MM.1S (cell line): ENCODE measurements around the gene CDC5L.

Experiments used
- DNase-seq: peaks from one replicate; pipeline ENCODE4 v3.0.0-alpha.2; 2015
- H2AFZ ChIP-seq: fragments of 300-600 bp; sonication (generic); 2 replicates; pipeline ENCODE4 v1.6.0; 2016; ENCODE audit warnings: antibody characterized with exemption, low read length
- H3F3A ChIP-seq: fragments of 300-600 bp; sonication (generic); 2 replicates; pipeline ENCODE4 v1.6.1; 2016; ENCODE audit warnings: mild to moderate bottlenecking, antibody characterized with exemption, low read length, moderate library complexity, mixed read lengths; ENCODE audit not compliant: insufficient read depth
- H3K27ac ChIP-seq: fragments of 300-600 bp; sonication (generic); 2 replicates; pipeline ENCODE4 v1.5.1; 2016; ENCODE audit warnings: mild to moderate bottlenecking, low read length
- H3K27me3 ChIP-seq: fragments of 300-600 bp; sonication (generic); replicated peaks from 2 replicates; pipeline ENCODE4 v1.6.0; 2016; ENCODE audit warnings: low read length; ENCODE audit not compliant: insufficient read depth
- H3K36me3 ChIP-seq: fragments of 300-600 bp; sonication (generic); replicated peaks from 2 replicates; pipeline ENCODE4 v1.6.1; 2016; ENCODE audit warnings: mild to moderate bottlenecking, low read length, mixed read lengths; ENCODE audit not compliant: insufficient read depth
- H3K4me1 ChIP-seq: fragments of 300-600 bp; sonication (generic); 2 replicates; pipeline ENCODE4 v1.6.1; 2016; ENCODE audit warnings: low read length, mixed read lengths
- H3K4me2 ChIP-seq: fragments of 300-600 bp; sonication (generic); 2 replicates; pipeline ENCODE4 v1.6.0; 2016; ENCODE audit warnings: low read depth, low read length
- H3K4me3 ChIP-seq: fragments of 300-600 bp; sonication (generic); 2 replicates; pipeline ENCODE4 v1.5.1; 2016; ENCODE audit warnings: low read length, mixed read lengths
- H3K79me2 ChIP-seq: fragments of 300-600 bp; sonication (generic); 2 replicates; pipeline ENCODE4 v1.6.1; 2016; ENCODE audit warnings: mixed run types, low read length, mixed read lengths
- H3K9ac ChIP-seq: fragments of 300-600 bp; sonication (generic); 2 replicates; pipeline ENCODE4 v1.6.1; 2016; ENCODE audit warnings: low read length, mixed read lengths
- H3K9me2 ChIP-seq: fragments of 300-600 bp; sonication (generic); replicated peaks from 2 replicates; pipeline ENCODE4 v1.6.1; 2016; ENCODE audit warnings: mild to moderate bottlenecking, low read length, mixed read lengths; ENCODE audit not compliant: insufficient read depth
- H3K9me3 ChIP-seq: fragments of 300-600 bp; sonication (generic); replicated peaks from 2 replicates; pipeline ENCODE4 v1.6.1; 2016; ENCODE audit warnings: mild to moderate bottlenecking, low read length, mixed read lengths; ENCODE audit not compliant: insufficient read depth
- H4K20me1 ChIP-seq: fragments of 300-600 bp; sonication (generic); 2 replicates; pipeline ENCODE4 v1.6.1; 2016; ENCODE audit warnings: mild to moderate bottlenecking, low read length, moderate library complexity, mixed read lengths; ENCODE audit not compliant: insufficient read depth
- EZH2 ChIP-seq: fragments of 300-600 bp; sonication (generic); optimal IDR thresholded peaks from 2 replicates; pipeline ENCODE3; 2017; ENCODE audit warnings: low read depth, mild to moderate bottlenecking, antibody characterized with exemption, low read length, mixed read lengths
- EZH2phosphoT487 ChIP-seq: fragments of 300-600 bp; sonication (generic); IDR thresholded peaks from 2 replicates; pipeline ENCODE4 v1.6.1; 2018; ENCODE audit warnings: antibody characterized with exemption, low read length
- TF ChIP-seq, protein P1 (sequence below): fragments of 300-600 bp; sonication (generic); IDR thresholded peaks from 2 replicates; pipeline ENCODE4 v1.5.1; 2016; ENCODE audit warnings: antibody characterized with exemption, low read length, mixed read lengths

The CDC5L gene

DNA sequence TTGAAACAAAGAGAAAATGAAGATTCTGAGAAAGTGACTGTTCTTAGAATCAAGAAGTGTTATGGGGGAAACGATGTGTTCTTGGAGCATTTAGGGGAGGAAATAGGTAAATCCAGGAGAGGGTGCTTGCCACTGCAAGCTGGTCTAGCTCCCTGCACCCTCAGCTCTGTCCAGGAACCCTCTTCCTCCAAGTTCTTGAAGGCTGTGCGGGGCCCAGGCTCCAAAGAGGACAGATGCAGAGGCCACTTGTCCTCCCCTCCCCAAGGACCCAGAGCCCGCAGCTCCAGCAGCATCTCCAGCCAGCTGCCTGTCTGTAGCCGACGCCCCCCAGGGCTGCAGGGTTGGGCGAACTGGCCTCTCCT, 87.9 kb downstream of the CDC5L start:
- Histone ChIP-seq H3K27me3 (no peaks in the 10 kb centered on the region), H3K9ac (no peak overlapping the region), H3K9me3 (no peaks in the 10 kb centered on the region), H3K4me3 (no peak overlapping the region), H3K4me1 (no peaks in the 10 kb centered on the region), H3F3A (no peaks in the 10 kb centered on the region), H3K79me2 (no peaks in the 10 kb centered on the region), H3K4me2 (no peak overlapping the region; the same call in 1 of the 2 replicates), H4K20me1 (no peaks in the 10 kb centered on the region), H3K27ac (no peak overlapping the region), H3K9me2 (no peaks in the 10 kb centered on the region), H3K36me3 (no peaks in the 10 kb centered on the region), H2AFZ (0 out of 2 replicates have a peak overlapping the region, but pooled peaks have one; percentile 51)
- TF ChIP-seq EZH2phosphoT487 (no peak), EZH2 (no peak)
- TF ChIP-seq, protein P1, sequence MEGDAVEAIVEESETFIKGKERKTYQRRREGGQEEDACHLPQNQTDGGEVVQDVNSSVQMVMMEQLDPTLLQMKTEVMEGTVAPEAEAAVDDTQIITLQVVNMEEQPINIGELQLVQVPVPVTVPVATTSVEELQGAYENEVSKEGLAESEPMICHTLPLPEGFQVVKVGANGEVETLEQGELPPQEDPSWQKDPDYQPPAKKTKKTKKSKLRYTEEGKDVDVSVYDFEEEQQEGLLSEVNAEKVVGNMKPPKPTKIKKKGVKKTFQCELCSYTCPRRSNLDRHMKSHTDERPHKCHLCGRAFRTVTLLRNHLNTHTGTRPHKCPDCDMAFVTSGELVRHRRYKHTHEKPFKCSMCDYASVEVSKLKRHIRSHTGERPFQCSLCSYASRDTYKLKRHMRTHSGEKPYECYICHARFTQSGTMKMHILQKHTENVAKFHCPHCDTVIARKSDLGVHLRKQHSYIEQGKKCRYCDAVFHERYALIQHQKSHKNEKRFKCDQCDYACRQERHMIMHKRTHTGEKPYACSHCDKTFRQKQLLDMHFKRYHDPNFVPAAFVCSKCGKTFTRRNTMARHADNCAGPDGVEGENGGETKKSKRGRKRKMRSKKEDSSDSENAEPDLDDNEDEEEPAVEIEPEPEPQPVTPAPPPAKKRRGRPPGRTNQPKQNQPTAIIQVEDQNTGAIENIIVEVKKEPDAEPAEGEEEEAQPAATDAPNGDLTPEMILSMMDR: no peak
- no peak for DNase-seq

DNA sequence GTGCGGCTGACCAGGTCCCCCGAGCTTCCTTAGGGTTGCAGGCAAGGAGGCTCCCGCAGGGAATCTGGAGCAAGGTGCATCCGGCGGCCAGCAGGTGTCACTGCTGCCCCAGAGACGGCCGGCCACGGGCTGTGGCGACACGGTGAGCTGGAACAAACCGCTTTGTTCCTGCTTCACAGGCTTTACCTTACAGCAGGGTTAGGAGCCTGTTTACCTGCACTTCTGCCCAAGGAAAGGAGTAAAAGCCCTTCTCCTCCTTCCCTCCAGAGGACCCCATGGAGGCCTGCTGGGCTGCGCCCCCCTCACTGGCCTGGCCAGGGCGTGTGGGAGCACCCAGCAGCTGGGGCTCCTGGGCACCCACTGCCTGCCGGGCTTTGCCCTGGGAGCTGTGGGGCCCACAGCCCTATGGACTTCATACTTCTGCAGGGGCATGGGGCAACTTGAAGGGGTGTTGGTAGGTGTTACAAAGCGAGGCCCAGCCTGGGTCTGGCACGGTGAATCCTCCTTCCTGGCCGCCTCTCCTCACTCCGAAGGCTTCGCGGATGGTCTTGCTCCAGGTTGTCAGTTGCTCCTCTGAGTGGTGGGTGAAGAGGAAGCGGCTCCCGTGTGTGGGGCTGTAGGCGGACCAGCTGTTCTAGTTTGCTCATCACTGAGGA, 88.4 kb downstream of the CDC5L start:
- H3K4me2 ChIP-seq: peak overlapping the region; percentile 40; the same call in 1 of the 2 replicates
- H3K36me3 ChIP-seq: no peaks in the 10 kb centered on the region
- H3K79me2 ChIP-seq: no peaks in the 10 kb centered on the region
- H3K4me1 ChIP-seq: no peaks in the 10 kb centered on the region
- H3K27ac ChIP-seq: no peak overlapping the region
- no peak overlapping the region for H3K4me3 ChIP-seq
- DNase-seq: peak; percentile 68
- H3K9me2 ChIP-seq: no peaks in the 10 kb centered on the region
- no peaks in the 10 kb centered on the region for H3K27me3 ChIP-seq
- no peaks in the 10 kb centered on the region for H3K9me3 ChIP-seq
- TF ChIP-seq, protein P1: peak; percentile 94
- TF ChIP-seq EZH2: no peak
- no peaks in the 10 kb centered on the region for H4K20me1 ChIP-seq
- no peaks in the 10 kb centered on the region for H3F3A ChIP-seq
- H3K9ac ChIP-seq: peak overlapping the region; percentile 6; the same call in 1 of the 2 replicates
- peak overlapping the region; percentile 51 for H2AFZ ChIP-seq

DNA sequence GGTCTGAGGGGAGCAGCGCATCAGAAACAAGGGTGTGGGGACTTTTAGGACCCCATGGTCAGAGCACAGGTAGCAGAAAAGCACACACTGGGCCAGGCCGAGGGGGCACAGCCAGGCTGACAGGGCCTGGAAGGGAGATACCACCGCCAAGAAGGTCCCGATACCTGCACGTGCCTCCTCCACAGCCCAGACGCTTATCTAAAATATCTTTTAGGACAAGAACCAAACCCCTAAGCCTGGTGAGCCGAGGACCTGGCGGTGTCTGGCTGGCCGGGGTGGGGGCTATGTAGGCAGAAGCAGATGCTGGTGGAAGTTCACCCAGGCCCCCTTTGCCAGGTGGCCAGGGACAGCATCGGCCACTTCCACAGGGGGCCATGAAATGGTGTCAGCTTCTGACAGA, 89.3 kb downstream of the CDC5L start:
- Histone ChIP-seq H4K20me1 (no peaks in the 10 kb centered on the region), H3K4me2 (no peak overlapping the region), H2AFZ (no peak overlapping the region), H3K4me3 (no peak overlapping the region), H3K36me3 (no peaks in the 10 kb centered on the region), H3K4me1 (no peaks in the 10 kb centered on the region), H3K79me2 (no peaks in the 10 kb centered on the region), H3K9ac (no peak overlapping the region), H3K9me2 (no peaks in the 10 kb centered on the region), H3K9me3 (no peaks in the 10 kb centered on the region), H3K27ac (no peak overlapping the region), H3K27me3 (no peaks in the 10 kb centered on the region), H3F3A (no peaks in the 10 kb centered on the region)
- TF ChIP-seq, protein P1: no peak
- TF ChIP-seq EZH2phosphoT487: no peak
- no peak for TF ChIP-seq EZH2
- DNase-seq: no peak
